HepG2 (cell line): ENCODE data around the gene MYL11. TPM values are rescaled to one million over a fixed set of nuclear protein-coding genes. Genes with fewer than 3 reads are reported as not detected.

Source experiments
- ADNP ChIP-seq: sonication (generic); formaldehyde crosslinking; IDR thresholded peaks from 2 replicates; pipeline ENCODE4 v1.4.0; 2020; ENCODE audit warnings: missing genetic modification reagents
- ATF7 ChIP-seq, 2 experiments: fragments of 450-650 bp in 1 of 2; sonication (generic) in 1 of 2; formaldehyde crosslinking in 1 of 2; IDR thresholded peaks; 2 replicates each; pipeline versions ENCODE4 v1.4.0 to v1.6.1; 2016 to 2020; ENCODE audit warnings: antibody characterized with exemption in 1 of 2, mild to moderate bottlenecking in 1 of 2, missing genetic modification reagents in 1 of 2
- ATF7-NPFF ChIP-seq: sonication (generic); formaldehyde crosslinking; IDR thresholded peaks from 2 replicates; pipeline ENCODE4 v1.8.1; 2023; ENCODE audit warnings: mild to moderate bottlenecking, low read depth, missing genetic modification reagents, moderate library complexity
- CCDC6 ChIP-seq: sonication (generic); formaldehyde crosslinking; IDR thresholded peaks from 2 replicates; pipeline ENCODE4 v1.8.1; 2022; ENCODE audit warnings: mild to moderate bottlenecking, missing genetic modification reagents, moderate library complexity
- FOXC1 ChIP-seq: sonication (generic); formaldehyde crosslinking; IDR thresholded peaks from 2 replicates; pipeline ENCODE4 v1.8.0; 2022; ENCODE audit warnings: mild to moderate bottlenecking, missing genetic modification reagents, borderline replicate concordance
- GFI1 ChIP-seq: sonication (generic); formaldehyde crosslinking; IDR thresholded peaks from 2 replicates; pipeline ENCODE4 v1.5.0; 2020; ENCODE audit warnings: missing genetic modification reagents, mild to moderate bottlenecking, borderline replicate concordance
- HDAC2 ChIP-seq: sonication (generic); formaldehyde crosslinking; IDR thresholded peaks from 2 replicates; pipeline ENCODE4 v1.4.0; 2020; ENCODE audit warnings: missing genetic modification reagents
- HES4 ChIP-seq: sonication (generic); formaldehyde crosslinking; IDR thresholded peaks from 2 replicates; pipeline ENCODE4 v1.9.0; 2021; ENCODE audit warnings: mild to moderate bottlenecking, missing genetic modification reagents, borderline replicate concordance
- HOXD1 ChIP-seq: sonication (generic); formaldehyde crosslinking; IDR thresholded peaks from 2 replicates; pipeline ENCODE4 v1.5.0; 2020; ENCODE audit warnings: missing genetic modification reagents
- MTF2 ChIP-seq: sonication (generic); formaldehyde crosslinking; IDR thresholded peaks from 2 replicates; pipeline ENCODE4 v1.5.0; 2020; ENCODE audit warnings: missing genetic modification reagents, borderline replicate concordance
- NR2F2 ChIP-seq: IDR thresholded peaks from 2 replicates; pipeline ENCODE4 v1.6.1; 2012; ENCODE audit warnings: low read depth, inconsistent platforms, borderline replicate concordance
- PBX2 ChIP-seq: IDR thresholded peaks from 2 replicates; pipeline ENCODE4 v1.6.1; 2016; ENCODE audit warnings: control low read depth
- REXO4 ChIP-seq: sonication (generic); formaldehyde crosslinking; IDR thresholded peaks from 2 replicates; pipeline ENCODE4 v1.8.0; 2022; ENCODE audit warnings: missing genetic modification reagents, mild to moderate bottlenecking, borderline replicate concordance
- SKIL ChIP-seq: sonication (generic); formaldehyde crosslinking; IDR thresholded peaks from 2 replicates; pipeline ENCODE4 v1.8.0; 2022; ENCODE audit warnings: missing genetic modification reagents, mild to moderate bottlenecking, moderate library complexity, borderline replicate concordance
- SP1 ChIP-seq, 2 experiments: fragments of 450-650 bp in 1 of 2; sonication (generic) in 1 of 2; formaldehyde crosslinking in 1 of 2; IDR thresholded peaks; 2 replicates each; pipeline versions ENCODE4 v1.4.0 to v1.6.1; 2016 to 2020; ENCODE audit warnings: missing genetic modification reagents in 1 of 2
- TBP ChIP-seq: sonication (generic); formaldehyde crosslinking; IDR thresholded peaks from 2 replicates; pipeline ENCODE4 v1.5.0; 2020; ENCODE audit warnings: missing genetic modification reagents
- XRCC5 ChIP-seq: fragments of 200-400 bp; formaldehyde crosslinking; optimal IDR thresholded peaks from 2 replicates; pipeline ENCODE3; 2017; ENCODE audit warnings: mild to moderate bottlenecking, low read length
- ZBTB42 ChIP-seq: sonication (generic); formaldehyde crosslinking; IDR thresholded peaks from 2 replicates; pipeline ENCODE4 v1.5.0; 2020; ENCODE audit warnings: mild to moderate bottlenecking, missing genetic modification reagents
- ZNF431 ChIP-seq: sonication (generic); formaldehyde crosslinking; IDR thresholded peaks from 2 replicates; pipeline ENCODE4 v1.9.0; 2022; ENCODE audit warnings: missing genetic modification reagents, low read depth, mild to moderate bottlenecking, borderline replicate concordance
- ZNF501 ChIP-seq: sonication (generic); formaldehyde crosslinking; IDR thresholded peaks from 2 replicates; pipeline ENCODE4 v1.5.1; 2020; ENCODE audit warnings: mild to moderate bottlenecking, moderate library complexity, missing genetic modification reagents
- ZNF576 ChIP-seq: sonication (generic); formaldehyde crosslinking; IDR thresholded peaks from 2 replicates; pipeline ENCODE4 v1.4.0; 2020; ENCODE audit warnings: mild to moderate bottlenecking, missing genetic modification reagents
- ZUFSP ChIP-seq: sonication (generic); formaldehyde crosslinking; IDR thresholded peaks from 2 replicates; pipeline ENCODE4 v1.9.0; 2021; ENCODE audit warnings: missing genetic modification reagents, mild to moderate bottlenecking, borderline replicate concordance
- polyA plus RNA-seq, 8 experiments: library from polyadenylated mRNA; depleted of rRNA in 3 of 8; stranded (reverse) in 7 of 8; unstranded in 1 of 8; fragments of >200 nt; fragmentation: Illumina TruSeq in 4 of 8; extraction: Trizol in 4 of 8; gene quantifications; 2 replicates each; pipeline versions ENCODE4 v1.2.1 to v1.2.3, GENCODE V29; 2011 to 2016; ENCODE audit warnings: low read depth in 4 of 8, missing spikeins in 1 of 8, mixed read lengths in 1 of 8; ENCODE audit not compliant: insufficient read depth in 1 of 8
- total RNA-seq, 5 experiments: library from RNA; depleted of rRNA; stranded (reverse); fragments of >200 nt; fragmentation: Illumina TruSeq; extraction: Trizol; gene quantifications; 2 replicates each; pipeline ENCODE4 v1.2.3, GENCODE V29; 2016; ENCODE audit warnings: low read depth in 1 of 5
- TF ChIP-seq, protein P1 (sequence below): sonication (generic); formaldehyde crosslinking; IDR thresholded peaks from 2 replicates; pipeline ENCODE4 v1.4.0; 2020; ENCODE audit warnings: mild to moderate bottlenecking, low read depth, missing genetic modification reagents

The MYL11 gene
- total and polyA plus RNA-seq, 2 of the 13 experiments (the other 11 are each of a cell fraction or from before 2014, with no cell fraction given), result not detected

DNA sequence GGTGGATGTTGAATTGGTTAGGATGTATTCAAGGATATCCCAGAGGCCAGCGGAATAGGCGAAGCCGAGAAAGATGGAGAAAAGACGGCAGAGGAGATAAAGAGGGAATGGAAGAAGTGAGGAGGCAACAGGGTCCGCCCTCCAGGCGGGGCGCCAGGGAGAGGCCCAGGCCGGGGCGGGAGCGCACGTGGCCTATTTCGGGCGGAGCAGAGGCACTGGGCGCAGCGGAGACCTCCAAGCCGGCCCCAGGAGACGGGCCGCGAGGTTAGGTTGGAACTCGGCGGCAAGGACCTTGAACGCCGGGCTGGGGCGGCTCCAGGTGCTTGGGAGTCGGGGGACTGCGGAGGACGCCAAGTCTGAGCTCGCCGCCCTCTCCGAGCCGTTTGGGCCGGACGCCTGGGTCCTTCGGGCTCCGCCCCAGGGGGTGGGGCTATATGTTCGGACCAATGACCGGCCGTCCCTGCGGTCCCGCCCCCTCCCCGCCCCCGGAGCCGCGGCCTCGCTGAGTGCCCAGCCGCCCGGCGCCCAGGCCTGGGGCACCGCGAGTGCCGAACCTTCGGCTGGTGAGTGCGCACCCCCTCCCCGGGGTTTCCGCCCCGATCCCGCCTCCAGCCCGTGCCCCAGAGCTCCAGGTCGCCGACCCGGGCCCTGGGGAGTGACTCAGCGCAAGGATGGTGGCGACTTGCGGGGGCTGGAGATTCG lies 32.7 kb downstream of the MYL11 start, which contains the start of gene ZNF771 (continued):
- TF ChIP-seq ZUFSP (no peak), CCDC6 (peak; percentile 90), REXO4 (no peak), PBX2 (CRISPR knock-in tag) (no peak), HDAC2 (CRISPR knock-in tag) (peak; percentile 79), SKIL (CRISPR knock-in tag) (no peak), GFI1 (CRISPR knock-in tag) (peak; percentile 78; the same call in 1 of the 2 replicates), ATF7-NPFF (peak; percentile 84), HES4 (no peak; the same call in 1 of the 2 replicates), FOXC1 (CRISPR knock-in tag) (peak; percentile 98), TBP (CRISPR knock-in tag) (no peak), HOXD1 (CRISPR knock-in tag) (no peak; the same call in 1 of the 2 replicates), MTF2 (CRISPR knock-in tag) (peak; percentile 91), NR2F2 (no peak), ZNF431 (CRISPR knock-in tag) (no peak), SP1 (IDR thresholded peaks at IDR 0.05) (0 out of 2 replicates have a peak, but pooled peaks have one; percentile 73), SP1 (CRISPR knock-in tag; IDR thresholded peaks at IDR 0.05) (peak; percentile 96), ZNF501 (CRISPR knock-in tag) (peak; percentile 93), ZBTB42 (CRISPR knock-in tag) (no peak; the same call in 1 of the 2 replicates), ADNP (CRISPR knock-in tag) (no peak), ZNF576 (no peak), ATF7 (IDR thresholded peaks at IDR 0.05) (no peak), ATF7 (CRISPR knock-in tag; IDR thresholded peaks at IDR 0.05) (0 out of 2 replicates have a peak, but pooled peaks have one; percentile 11), XRCC5 (peak; percentile 72)
- TF ChIP-seq, protein P1, sequence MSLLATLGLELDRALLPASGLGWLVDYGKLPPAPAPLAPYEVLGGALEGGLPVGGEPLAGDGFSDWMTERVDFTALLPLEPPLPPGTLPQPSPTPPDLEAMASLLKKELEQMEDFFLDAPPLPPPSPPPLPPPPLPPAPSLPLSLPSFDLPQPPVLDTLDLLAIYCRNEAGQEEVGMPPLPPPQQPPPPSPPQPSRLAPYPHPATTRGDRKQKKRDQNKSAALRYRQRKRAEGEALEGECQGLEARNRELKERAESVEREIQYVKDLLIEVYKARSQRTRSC (CRISPR knock-in tag), result 0 out of 2 replicates have a peak, but pooled peaks have one; percentile 92
